CD4-positive, CD25-positive, alpha-beta regulatory T cell (primary cell): ENCODE measurements around the gene NXN. TPM values are rescaled to one million over a fixed set of nuclear protein-coding genes. Genes with fewer than 3 reads are reported as not detected.

Source experiments
- ATAC-seq, 2 donors: fragments of 150-1000 bp; cut with Tn5 transposase; one replicate each; pipeline ENCODE4 v1.10.0; 2021; ENCODE audit warnings: low read depth in 2 of 2, moderate number of reproducible peaks in 2 of 2, moderate library complexity in 1 of 2
- DNase-seq, 3 donors: peaks; one replicate each; pipeline versions ENCODE4 v3.0.0 to v3.0.0-alpha.2; 2012 to 2022; ENCODE audit warnings: mixed read lengths in 1 of 3
- H3K27ac ChIP-seq: one replicate; pipeline ENCODE4 v1.7.0; 2013; ENCODE audit warnings: mild to moderate bottlenecking, low read length; ENCODE audit not compliant: insufficient read depth, poor library complexity, severe bottlenecking
- H3K27me3 ChIP-seq: one replicate; pipeline ENCODE4 v1.7.0; 2013; ENCODE audit warnings: low read length; ENCODE audit not compliant: control insufficient read depth, insufficient read depth
- H3K36me3 ChIP-seq: one replicate; pipeline ENCODE4 v1.7.0; 2013; ENCODE audit warnings: mild to moderate bottlenecking, low read length, moderate library complexity; ENCODE audit not compliant: control insufficient read depth, insufficient read depth
- H3K4me1 ChIP-seq: 2 replicates; pipeline ENCODE4 v1.7.0; 2013; ENCODE audit warnings: mild to moderate bottlenecking, low read length; ENCODE audit not compliant: insufficient read depth, control insufficient read depth, poor library complexity, severe bottlenecking
- H3K4me3 ChIP-seq: one replicate; pipeline ENCODE4 v1.7.0; 2013; ENCODE audit warnings: low read depth, mild to moderate bottlenecking, low read length, moderate library complexity
- H3K9me3 ChIP-seq, 2 experiments: 1 replicate in 1 of 2; 2 replicates in 1 of 2; pipeline ENCODE4 v1.7.0; 2013; ENCODE audit warnings: low read length in 2 of 2, mild to moderate bottlenecking in 1 of 2, moderate library complexity in 1 of 2; ENCODE audit not compliant: control insufficient read depth in 2 of 2
- H3K27ac Mint-ChIP-seq, 3 donors: one replicate each; pipeline ENCODE4 v1.8.0; 2020 to 2022; ENCODE audit warnings: mild to moderate bottlenecking in 3 of 3, mixed read lengths in 3 of 3, moderate library complexity in 2 of 3
- H3K27me3 Mint-ChIP-seq: one replicate; pipeline ENCODE4 v1.8.0; 2022; ENCODE audit warnings: mild to moderate bottlenecking, mixed read lengths
- H3K36me3 Mint-ChIP-seq: one replicate; pipeline ENCODE4 v1.8.0; 2020; ENCODE audit warnings: mixed read lengths
- H3K4me1 Mint-ChIP-seq, 4 donors: one replicate each; pipeline ENCODE4 v1.8.0; 2020 to 2022; ENCODE audit warnings: mixed read lengths in 4 of 4, mild to moderate bottlenecking in 1 of 4
- H3K4me3 Mint-ChIP-seq, 4 donors: one replicate each; pipeline ENCODE4 v1.8.0; 2020 to 2022; ENCODE audit warnings: mild to moderate bottlenecking in 4 of 4, mixed read lengths in 4 of 4, moderate library complexity in 3 of 4
- H3K9me3 Mint-ChIP-seq, 7 donors: one replicate each; pipeline ENCODE4 v1.8.0; 2020 to 2022; ENCODE audit warnings: mixed read lengths in 7 of 7, mild to moderate bottlenecking in 3 of 7, moderate library complexity in 2 of 7
- polyA plus RNA-seq, 4 donors: library from polyadenylated mRNA; unstranded; fragments of 300-500 nt; fragmentation: Illumina TruSeq; gene quantifications; one replicate each; pipeline ENCODE4 v1.2.3, GENCODE V29; 2021
- total RNA-seq: library from RNA; stranded (reverse); gene quantifications from one replicate; pipeline ENCODE4 v1.2.3, GENCODE V29; 2022

The NXN gene
- total and polyA plus RNA-seq, 5 donors from 2014 or later: 0.44 to 0.89 (median 0.65) TPM

DNA sequence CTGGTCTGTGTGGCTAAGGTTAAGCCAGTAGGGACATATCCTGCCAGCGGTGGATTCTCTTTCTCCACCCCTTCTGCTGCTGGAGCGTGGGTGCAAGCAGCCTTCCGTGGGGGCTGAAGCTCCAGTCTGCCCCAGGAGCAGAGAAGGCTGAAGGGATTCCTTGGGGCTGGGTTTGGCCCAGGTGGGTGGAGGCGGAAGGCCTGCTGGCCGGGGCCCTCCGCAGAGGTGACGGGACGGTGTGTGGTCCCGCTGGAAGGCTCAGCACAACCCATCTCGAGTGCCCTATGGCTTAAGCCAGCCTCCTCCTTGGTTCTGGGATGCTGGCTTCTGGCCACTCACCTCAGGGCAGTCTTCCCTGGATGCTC lies 30.5 kb upstream of the NXN start:
- peaks cover 44% of the 10 kb centered on the region for H3K36me3 ChIP-seq
- H3K27me3 Mint-ChIP-seq: no peaks in the 10 kb centered on the region

GRCh38 chr17:1009229-1010085 lies 29.9 kb upstream of the NXN start:
- Mint-ChIP-seq H3K9me3 (no peaks in the 10 kb centered on the region), H3K4me1 (no peaks in the 10 kb centered on the region), H3K27me3 (no peaks in the 10 kb centered on the region), H3K27ac (no peak overlapping the region), H3K4me3 (no peak overlapping the region), H3K36me3 (peaks cover 8% of the 10 kb centered on the region)
- Histone ChIP-seq H3K9me3 (no peaks in the 10 kb centered on the region), H3K36me3 (peaks cover 48% of the 10 kb centered on the region), H3K27me3 (no peaks in the 10 kb centered on the region), H3K27ac (no peak overlapping the region), H3K4me3 (no peak overlapping the region), H3K4me1 (no peaks in the 10 kb centered on the region)
- ATAC-seq (no peak), DNase-seq (no peak)

More for the DNA sequence above, 30.5 kb upstream of the NXN start:
- Mint-ChIP-seq H3K27ac (no peak overlapping the region), H3K4me3 (no peak overlapping the region), H3K9me3 (no peaks in the 10 kb centered on the region), H3K4me1 (no peaks in the 10 kb centered on the region), H3K36me3 (peaks cover 5% of the 10 kb centered on the region)
- Histone ChIP-seq H3K27ac (no peak overlapping the region), H3K27me3 (no peaks in the 10 kb centered on the region), H3K9me3 (no peaks in the 10 kb centered on the region), H3K4me3 (no peak overlapping the region), H3K4me1 (no peaks in the 10 kb centered on the region)
- no peak for ATAC-seq
- no peak for DNase-seq

DNA sequence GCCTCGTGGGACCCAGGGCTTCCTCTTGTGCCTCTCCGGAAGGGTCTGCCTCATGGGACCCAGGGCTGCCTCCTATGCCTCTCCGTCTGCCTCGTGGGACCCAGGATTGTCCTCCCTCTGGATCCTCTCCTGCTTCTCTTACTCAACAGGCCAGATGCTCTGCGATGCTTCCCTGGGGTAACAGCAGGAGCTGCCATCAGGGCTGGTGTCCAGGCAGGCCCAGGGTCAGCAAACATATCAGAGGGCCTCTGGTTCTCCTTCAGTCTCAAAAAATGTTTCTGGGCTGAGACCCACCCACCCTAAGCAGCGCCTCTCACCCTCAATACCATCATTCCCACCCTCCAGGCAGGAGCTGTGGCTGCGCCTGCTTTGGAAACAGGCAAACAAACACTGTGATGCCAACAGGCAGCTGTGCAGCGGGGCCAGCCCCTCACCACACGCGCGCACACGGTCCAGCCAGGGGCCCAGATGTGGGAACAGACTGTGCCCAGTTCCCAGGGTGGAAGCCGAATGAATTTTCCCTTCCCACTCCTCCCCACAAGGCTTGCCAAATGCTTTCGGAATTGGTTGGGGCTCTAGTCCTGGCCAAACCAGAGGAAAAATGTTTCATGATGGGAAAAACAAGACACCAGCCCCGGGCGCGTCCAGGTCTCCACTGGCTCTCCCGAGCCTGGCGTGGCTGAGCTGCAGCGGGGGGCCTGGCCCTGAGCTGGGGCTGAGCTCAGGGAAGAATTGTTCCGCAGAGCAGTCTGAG lies 28.6 kb upstream of the NXN start:
- peak overlapping the region in 1 of 3 donors; percentile 97 for H3K27ac Mint-ChIP-seq
- no peaks in the 10 kb centered on the region for H3K4me1 ChIP-seq
- H3K4me3 ChIP-seq: no peak overlapping the region
- no peaks in the 10 kb centered on the region for H3K27me3 Mint-ChIP-seq
- no peak overlapping the region for H3K4me3 Mint-ChIP-seq
- no peak overlapping the region for H3K27ac ChIP-seq
- peaks cover 11% of the 10 kb centered on the region for H3K36me3 Mint-ChIP-seq
- H3K4me1 Mint-ChIP-seq: no peaks in the 10 kb centered on the region
- no peaks in the 10 kb centered on the region for H3K9me3 ChIP-seq
- DNase-seq: no peak
- no peaks in the 10 kb centered on the region for H3K9me3 Mint-ChIP-seq
- ATAC-seq: no peak
- H3K27me3 ChIP-seq: no peaks in the 10 kb centered on the region
- H3K36me3 ChIP-seq: peaks cover 56% of the 10 kb centered on the region

GRCh38 chr17:1007310-1008007 lies 27.9 kb upstream of the NXN start:
- no peak overlapping the region for H3K27ac ChIP-seq
- no peak for DNase-seq
- Mint-ChIP-seq H3K27ac (peak overlapping the region in 1 of 3 donors; percentile 97), H3K9me3 (no peaks in the 10 kb centered on the region), H3K4me3 (no peak overlapping the region), H3K36me3 (peaks cover 14% of the 10 kb centered on the region), H3K27me3 (no peaks in the 10 kb centered on the region), H3K4me1 (no peaks in the 10 kb centered on the region)
- peaks cover 62% of the 10 kb centered on the region for H3K36me3 ChIP-seq
- no peaks in the 10 kb centered on the region for H3K9me3 ChIP-seq
- H3K27me3 ChIP-seq: no peaks in the 10 kb centered on the region
- H3K4me1 ChIP-seq: no peaks in the 10 kb centered on the region
- no peak overlapping the region for H3K4me3 ChIP-seq
- ATAC-seq: no peak

GRCh38 chr17:1006054-1006453 lies 26.5 kb upstream of the NXN start:
- H3K9me3 ChIP-seq: no peaks in the 10 kb centered on the region
- H3K4me1 Mint-ChIP-seq: no peaks in the 10 kb centered on the region
- peaks cover 23% of the 10 kb centered on the region for H3K36me3 Mint-ChIP-seq
- no peaks in the 10 kb centered on the region for H3K9me3 Mint-ChIP-seq
- DNase-seq: no peak
- no peak overlapping the region for H3K27ac Mint-ChIP-seq
- peaks cover 66% of the 10 kb centered on the region for H3K36me3 ChIP-seq
- H3K27me3 ChIP-seq: no peaks in the 10 kb centered on the region
- H3K27ac ChIP-seq: no peak overlapping the region
- no peak for ATAC-seq
- H3K27me3 Mint-ChIP-seq: no peaks in the 10 kb centered on the region
- no peak overlapping the region for H3K4me3 ChIP-seq
- no peak overlapping the region for H3K4me3 Mint-ChIP-seq
- H3K4me1 ChIP-seq: no peaks in the 10 kb centered on the region

- Histone ChIP-seq H3K4me3 (no peak overlapping the region), H3K9me3 (no peaks in the 10 kb centered on the region), H3K4me1 (no peaks in the 10 kb centered on the region), H3K27ac (no peak overlapping the region), H3K36me3 (peaks cover 66% of the 10 kb centered on the region), H3K27me3 (no peaks in the 10 kb centered on the region)
- Mint-ChIP-seq H3K9me3 (no peaks in the 10 kb centered on the region), H3K4me1 (no peaks in the 10 kb centered on the region), H3K4me3 (no peak overlapping the region), H3K36me3 (peaks cover 27% of the 10 kb centered on the region), H3K27ac (peak overlapping the region; percentile 20 to 53 (median 29)), H3K27me3 (no peaks in the 10 kb centered on the region)
- no peak for DNase-seq
- no peak for ATAC-seq
These were observed 25.9 kb upstream of the NXN start for GRCh38 chr17:1005361-1005946.

GRCh38 chr17:1004769-1005295 lies 25.3 kb upstream of the NXN start:
- H3K4me3 Mint-ChIP-seq: no peak overlapping the region
- ATAC-seq: no peak
- H3K9me3 Mint-ChIP-seq: no peaks in the 10 kb centered on the region
- Histone ChIP-seq H3K9me3 (no peaks in the 10 kb centered on the region), H3K36me3 (peaks cover 64% of the 10 kb centered on the region), H3K4me1 (no peaks in the 10 kb centered on the region), H3K4me3 (no peak overlapping the region), H3K27me3 (no peaks in the 10 kb centered on the region), H3K27ac (no peak overlapping the region)
- H3K36me3 Mint-ChIP-seq: peaks cover 31% of the 10 kb centered on the region
- H3K27me3 Mint-ChIP-seq: no peaks in the 10 kb centered on the region
- peak overlapping the region; percentile 29 to 77 (median 53) for H3K27ac Mint-ChIP-seq
- DNase-seq: no peak
- peaks cover 0 to 3% (median 0%) of the 10 kb centered on the region in 4 donors for H3K4me1 Mint-ChIP-seq
